K562 (cell line): ENCODE results near the gene ATP8B4. TPM values are rescaled to one million over a fixed set of nuclear protein-coding genes. Genes with fewer than 3 reads are reported as not detected.

Source experiments
- ATAC-seq: fragments of 200-7000 bp; cut with Tn5 transposase; 3 replicates; pipeline ENCODE4 v1.9.1; 2020; ENCODE audit warnings: moderate library complexity
- BruUV-seq: library from RNA; stranded (reverse); fragments of 400-500 nt; replicated peaks from 2 replicates; lab custom pipeline; 2021; lab: Mats Ljungman, UMichigan
- CTCF ChIA-PET: fragments of 300-600 bp; formaldehyde crosslinking; extraction: SDS; loops from one replicate; lab custom pipeline; 2021; ENCODE audit warnings: low intra/inter-chr PET ratio; lab: Yijun Ruan, JAX
- POLR2A ChIA-PET: fragments of 300-600, 350-650 bp; sonication (Branson Sonifier 250); formaldehyde crosslinking; extraction: SDS; loops from one replicate; lab custom pipeline; 2021; ENCODE audit warnings: antibody characterized with exemption, inconsistent platforms; lab: Yijun Ruan, JAX
- DNase-seq, 4 experiments: peaks; one replicate each; pipeline versions ENCODE4 v3.0.0 to v3.0.0-alpha.2; 2011 to 2018; ENCODE audit warnings: low spot score in 3 of 4, mixed read lengths in 3 of 4; ENCODE audit errors: extremely low read depth in 1 of 4
- FAIRE-seq: peaks from 2 replicates; lab custom pipeline; 2011; peaks lifted over from hg19 to GRCh38; lab: Jason Lieb, UNC
- H2AFZ ChIP-seq: 2 replicates; pipeline ENCODE4 v1.6.0; 2011; ENCODE audit warnings: low read depth, low read length, control low read depth, inconsistent platforms
- H3K27ac ChIP-seq: fragments of 200-600 bp; 3 replicates; pipeline ENCODE4 v1.8.0; 2011; ENCODE audit warnings: low read depth, mild to moderate bottlenecking, control low read depth, inconsistent platforms, low read length, moderate library complexity, mixed read lengths; ENCODE audit errors: extremely low read depth
- H3K27me3 ChIP-seq, 2 experiments: fragments of 300-600 bp in 1 of 2; 2 replicates in 1 of 2; 3 replicates in 1 of 2; pipeline versions ENCODE4 v1.6.0 to v1.8.0; 2011; ENCODE audit warnings: inconsistent platforms in 2 of 2, low read length in 2 of 2, mild to moderate bottlenecking in 1 of 2, mixed read lengths in 1 of 2, moderate library complexity in 1 of 2; ENCODE audit not compliant: control insufficient read depth in 2 of 2, insufficient read depth in 2 of 2
- H3K36me3 ChIP-seq: fragments of 300-600 bp; 3 replicates; pipeline ENCODE4 v1.8.0; 2011; ENCODE audit warnings: mild to moderate bottlenecking, low read length, inconsistent platforms; ENCODE audit not compliant: control insufficient read depth, insufficient read depth
- H3K4me1 ChIP-seq, 2 experiments: fragments of 200-600 bp in 1 of 2; replicated peaks in 1 of 2; 2 replicates in 1 of 2; 3 replicates in 1 of 2; pipeline versions ENCODE4 v1.5.1 to v1.8.0; 2011; ENCODE audit warnings: inconsistent platforms in 2 of 2, low read length in 2 of 2, mild to moderate bottlenecking in 1 of 2, mixed read lengths in 1 of 2, moderate library complexity in 1 of 2; ENCODE audit not compliant: control insufficient read depth in 2 of 2, insufficient read depth in 2 of 2
- H3K4me2 ChIP-seq: 2 replicates; pipeline ENCODE4 v1.6.1; 2011; ENCODE audit warnings: low read length, control low read depth, inconsistent platforms, mixed read lengths; ENCODE audit not compliant: insufficient read depth
- H3K4me3 ChIP-seq: fragments of 200-600 bp; sonication (generic), shearing (Covaris generic); 2 replicates; pipeline ENCODE4 v1.5.1; 2016; ENCODE audit warnings: control low read depth, inconsistent platforms
- H3K79me2 ChIP-seq: fragments of 200-600 bp; 3 replicates; pipeline ENCODE4 v1.8.0; 2011; ENCODE audit warnings: low read length, inconsistent platforms; ENCODE audit not compliant: control insufficient read depth, insufficient read depth
- H3K9ac ChIP-seq, 2 experiments: 2 replicates each; pipeline versions ENCODE4 v1.6.0 to v1.6.1; 2011; ENCODE audit warnings: low read depth in 2 of 2, low read length in 2 of 2, control low read depth in 1 of 2, inconsistent platforms in 1 of 2, mild to moderate bottlenecking in 1 of 2, mixed read lengths in 1 of 2; ENCODE audit not compliant: insufficient read depth in 1 of 2
- H3K9me1 ChIP-seq: one replicate; pipeline ENCODE4 v1.6.0; 2011; ENCODE audit warnings: inconsistent platforms, mild to moderate bottlenecking, low read length, moderate library complexity; ENCODE audit not compliant: control insufficient read depth, insufficient read depth
- H3K9me3 ChIP-seq: replicated peaks from 2 replicates; pipeline ENCODE4 v1.5.1; 2011; ENCODE audit warnings: low read depth, low read length, inconsistent platforms; ENCODE audit not compliant: control insufficient read depth, insufficient read depth
- H4K20me1 ChIP-seq: replicated peaks from 2 replicates; pipeline ENCODE4 v1.6.1; 2011; ENCODE audit warnings: low read length, inconsistent platforms, mixed read lengths; ENCODE audit not compliant: control insufficient read depth, insufficient read depth
- BDP1 ChIP-seq: IDR thresholded peaks from 3 replicates; pipeline ENCODE4 v1.6.1; 2011; ENCODE audit not compliant: insufficient read length, insufficient read depth
- ESRRB ChIP-seq: fragments of 250-450 bp; sonication (Bioruptor Pico); IDR thresholded peaks from 2 replicates; pipeline ENCODE4 v1.5.0; 2020; ENCODE audit warnings: mild to moderate bottlenecking, moderate library complexity, borderline replicate concordance
- ETV1 ChIP-seq: fragments of 450-650 bp; conservative IDR thresholded peaks from 2 replicates; pipeline ENCODE4 v1.6.1; 2016; ENCODE audit warnings: missing genetic modification characterization, control low read depth, low read depth, missing compliant biosample characterization
- ETV5 ChIP-seq: sonication (generic); formaldehyde crosslinking; IDR thresholded peaks from 2 replicates; pipeline ENCODE4 v1.4.0; 2020; ENCODE audit warnings: low read depth, mild to moderate bottlenecking, missing genetic modification reagents
- MCM5 ChIP-seq: fragments of 450-650 bp; IDR thresholded peaks from 2 replicates; pipeline ENCODE4 v1.6.1; 2016; ENCODE audit warnings: low read depth
- NR1H2 ChIP-seq: sonication (generic); formaldehyde crosslinking; IDR thresholded peaks from 2 replicates; pipeline ENCODE4 v1.4.0; 2020; ENCODE audit warnings: mild to moderate bottlenecking, missing genetic modification reagents
- RFX1 ChIP-seq: fragments of 450-650 bp; IDR thresholded peaks from 2 replicates; pipeline ENCODE4 v1.6.1; 2016; ENCODE audit warnings: mild to moderate bottlenecking, moderate library complexity
- SUPT5H ChIP-seq: fragments of 450-650 bp; IDR thresholded peaks from 2 replicates; pipeline ENCODE4 v1.6.1; 2016
- TRIM28 ChIP-seq: fragments of 450-650 bp; IDR thresholded peaks from 2 replicates; pipeline ENCODE4 v1.6.1; 2017
- ZNF431 ChIP-seq: sonication (generic); formaldehyde crosslinking; IDR thresholded peaks from 2 replicates; pipeline ENCODE4 v1.8.0; 2022; ENCODE audit warnings: mild to moderate bottlenecking, missing genetic modification reagents
- ZNF586 ChIP-seq: fragments of 450-650 bp; formaldehyde crosslinking; conservative IDR thresholded peaks from 2 replicates; pipeline ENCODE4 v1.4.0; 2020; ENCODE audit warnings: mild to moderate bottlenecking, moderate library complexity
- in situ Hi-C: fragments of 300-500 bp; cut with MboI; formaldehyde crosslinking; loops from 4 replicates; pipeline ENCODE4 v1.15.0; 2018; ENCODE audit warnings: inconsistent platforms, mixed read lengths
- intact Hi-C: fragments of 100-400 bp; cut with micrococcal nuclease; formaldehyde crosslinking; loops from 2 replicates; pipeline ENCODE4 v1.14.2; 2022
- polyA plus RNA-seq, 8 experiments: library from polyadenylated mRNA; depleted of rRNA in 4 of 8; stranded (reverse) in 5 of 8; unstranded in 3 of 8; fragments of >200 nt; fragmentation: Nextera tagmentation in 2 of 8; fragmentation: Illumina TruSeq in 1 of 8; extraction: Ambion mirVana in 2 of 8; extraction: Trizol in 1 of 8; gene quantifications; 2 replicates each; pipeline versions ENCODE4 v1.2.1 to v1.2.3, GENCODE V29; 2011 to 2014; ENCODE audit warnings: inconsistent platforms in 1 of 8, missing spikeins in 1 of 8
- total RNA-seq, 7 experiments: library from RNA; depleted of rRNA in 6 of 7; stranded (reverse); fragments of >200 nt in 6 of 7; fragmentation: Illumina TruSeq in 2 of 7; extraction: Trizol in 2 of 7; gene quantifications; 2 replicates each; pipeline versions ENCODE4 v1.2.1 to v1.2.3, GENCODE V29; 2011 to 2021; ENCODE audit warnings: low replicate concordance in 1 of 7
- TF ChIP-seq, protein P1 (sequence below): fragments of 250-450 bp; sonication (Bioruptor Pico); IDR thresholded peaks from 2 replicates; pipeline ENCODE4 v1.8.0; 2021; ENCODE audit warnings: borderline replicate concordance, mild to moderate bottlenecking, moderate library complexity; ENCODE audit not compliant: poor library complexity, severe bottlenecking
- TF ChIP-seq, protein P2 (sequence below): fragments of 250-450 bp; sonication (Bioruptor Pico); IDR thresholded peaks from 2 replicates; pipeline ENCODE4 v1.4.0; 2020; ENCODE audit warnings: mild to moderate bottlenecking, moderate library complexity
- TF ChIP-seq, protein P3 (sequence below): sonication (generic); formaldehyde crosslinking; IDR thresholded peaks from 2 replicates; pipeline ENCODE4 v1.9.0; 2022; ENCODE audit warnings: mild to moderate bottlenecking, missing genetic modification reagents
- TF ChIP-seq, protein P4 (sequence below), 2 experiments: fragments of 450-650 bp; IDR thresholded peaks; 2 replicates each; pipeline ENCODE4 v1.6.1; 2018; ENCODE audit warnings: mild to moderate bottlenecking in 2 of 2, low read depth in 1 of 2; ENCODE audit not compliant: partially characterized antibody in 2 of 2

Gene ATP8B4
- total and polyA plus RNA-seq, 9 of the 15 experiments (the other 6 are each of a cell fraction or from before 2014, with no cell fraction given): 0.14 to 2.5 (median 0.44) TPM

DNA sequence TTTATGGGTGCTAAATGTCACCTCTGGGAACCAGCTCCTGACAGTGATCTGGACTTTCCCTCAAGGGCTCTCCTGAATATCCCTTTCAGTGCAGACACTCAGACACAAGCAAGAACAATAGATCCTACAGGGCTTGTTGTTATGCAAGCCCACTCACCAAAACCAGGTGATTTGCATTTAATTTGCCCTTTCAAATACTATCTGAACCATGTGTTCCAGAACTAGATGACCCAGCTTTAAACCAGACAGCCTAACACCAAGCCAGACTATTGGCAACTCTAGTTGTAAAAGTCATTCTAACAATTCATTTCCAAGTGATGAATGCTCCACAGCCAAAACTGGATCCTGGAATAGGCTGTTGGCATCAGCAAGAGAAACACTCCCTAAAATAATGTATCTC lies 5.6 kb upstream of the ATP8B4 start:
- intact Hi-C loops: no loop called here
- H3K9me1 ChIP-seq: no peaks in the 10 kb centered on the region
- no peak overlapping the region for H3K4me3 ChIP-seq
- no peak overlapping the region for H3K4me2 ChIP-seq
- no peak overlapping the region for H2AFZ ChIP-seq
- no peak overlapping the region for H3K9ac ChIP-seq
- no peaks in the 10 kb centered on the region for H3K27me3 ChIP-seq
- no peaks in the 10 kb centered on the region for H4K20me1 ChIP-seq
- no TSS peak for BruUV-seq
- H3K9me3 ChIP-seq: no peaks in the 10 kb centered on the region
- no peak overlapping the region for H3K27ac ChIP-seq
- CTCF ChIA-PET: no interaction called here
- in situ Hi-C loops: loop anchor here (25.0 kb wide), 1 partner anchor 1762 kb away; no protein-coding TSS in a partner anchor
- no peaks in the 10 kb centered on the region for H3K79me2 ChIP-seq
- DNase-seq (no peak), FAIRE-seq (no peak), ATAC-seq (no peak)
- no peaks in the 10 kb centered on the region for H3K36me3 ChIP-seq
- H3K4me1 ChIP-seq: no peaks in the 10 kb centered on the region; a peak in 1 of 5 replicates
- POLR2A ChIA-PET: no interaction called here
- no peak for TF ChIP-seq TRIM28
- TF ChIP-seq ZNF586 (CRISPR knock-in tag): no peak
- no peak for TF ChIP-seq SUPT5H
- no peak for TF ChIP-seq NR1H2 (CRISPR knock-in tag)
- TF ChIP-seq ESRRB (CRISPR knock-in tag): no peak
- no peak for TF ChIP-seq ZNF431 (CRISPR knock-in tag)
- TF ChIP-seq BDP1: no peak
- no peak for TF ChIP-seq ETV1 (tag)
- TF ChIP-seq, protein P1, sequence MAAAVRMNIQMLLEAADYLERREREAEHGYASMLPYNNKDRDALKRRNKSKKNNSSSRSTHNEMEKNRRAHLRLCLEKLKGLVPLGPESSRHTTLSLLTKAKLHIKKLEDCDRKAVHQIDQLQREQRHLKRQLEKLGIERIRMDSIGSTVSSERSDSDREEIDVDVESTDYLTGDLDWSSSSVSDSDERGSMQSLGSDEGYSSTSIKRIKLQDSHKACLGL (CRISPR knock-in tag): no peak
- TF ChIP-seq, protein P2, sequence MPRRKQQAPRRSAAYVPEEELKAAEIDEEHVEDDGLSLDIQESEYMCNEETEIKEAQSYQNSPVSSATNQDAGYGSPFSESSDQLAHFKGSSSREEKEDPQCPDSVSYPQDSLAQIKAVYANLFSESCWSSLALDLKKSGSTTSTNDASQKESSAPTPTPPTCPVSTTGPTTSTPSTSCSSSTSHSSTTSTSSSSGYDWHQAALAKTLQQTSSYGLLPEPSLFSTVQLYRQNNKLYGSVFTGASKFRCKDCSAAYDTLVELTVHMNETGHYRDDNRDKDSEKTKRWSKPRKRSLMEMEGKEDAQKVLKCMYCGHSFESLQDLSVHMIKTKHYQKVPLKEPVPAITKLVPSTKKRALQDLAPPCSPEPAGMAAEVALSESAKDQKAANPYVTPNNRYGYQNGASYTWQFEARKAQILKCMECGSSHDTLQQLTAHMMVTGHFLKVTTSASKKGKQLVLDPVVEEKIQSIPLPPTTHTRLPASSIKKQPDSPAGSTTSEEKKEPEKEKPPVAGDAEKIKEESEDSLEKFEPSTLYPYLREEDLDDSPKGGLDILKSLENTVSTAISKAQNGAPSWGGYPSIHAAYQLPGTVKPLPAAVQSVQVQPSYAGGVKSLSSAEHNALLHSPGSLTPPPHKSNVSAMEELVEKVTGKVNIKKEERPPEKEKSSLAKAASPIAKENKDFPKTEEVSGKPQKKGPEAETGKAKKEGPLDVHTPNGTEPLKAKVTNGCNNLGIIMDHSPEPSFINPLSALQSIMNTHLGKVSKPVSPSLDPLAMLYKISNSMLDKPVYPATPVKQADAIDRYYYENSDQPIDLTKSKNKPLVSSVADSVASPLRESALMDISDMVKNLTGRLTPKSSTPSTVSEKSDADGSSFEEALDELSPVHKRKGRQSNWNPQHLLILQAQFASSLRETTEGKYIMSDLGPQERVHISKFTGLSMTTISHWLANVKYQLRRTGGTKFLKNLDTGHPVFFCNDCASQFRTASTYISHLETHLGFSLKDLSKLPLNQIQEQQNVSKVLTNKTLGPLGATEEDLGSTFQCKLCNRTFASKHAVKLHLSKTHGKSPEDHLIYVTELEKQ (CRISPR knock-in tag): no peak
- no peak for TF ChIP-seq ETV5 (CRISPR knock-in tag)
- TF ChIP-seq, protein P3, sequence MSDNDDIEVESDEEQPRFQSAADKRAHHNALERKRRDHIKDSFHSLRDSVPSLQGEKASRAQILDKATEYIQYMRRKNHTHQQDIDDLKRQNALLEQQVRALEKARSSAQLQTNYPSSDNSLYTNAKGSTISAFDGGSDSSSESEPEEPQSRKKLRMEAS (CRISPR knock-in tag): no peak
- TF ChIP-seq RFX1: no peak
- TF ChIP-seq MCM5: no peak
- TF ChIP-seq, protein P4, sequence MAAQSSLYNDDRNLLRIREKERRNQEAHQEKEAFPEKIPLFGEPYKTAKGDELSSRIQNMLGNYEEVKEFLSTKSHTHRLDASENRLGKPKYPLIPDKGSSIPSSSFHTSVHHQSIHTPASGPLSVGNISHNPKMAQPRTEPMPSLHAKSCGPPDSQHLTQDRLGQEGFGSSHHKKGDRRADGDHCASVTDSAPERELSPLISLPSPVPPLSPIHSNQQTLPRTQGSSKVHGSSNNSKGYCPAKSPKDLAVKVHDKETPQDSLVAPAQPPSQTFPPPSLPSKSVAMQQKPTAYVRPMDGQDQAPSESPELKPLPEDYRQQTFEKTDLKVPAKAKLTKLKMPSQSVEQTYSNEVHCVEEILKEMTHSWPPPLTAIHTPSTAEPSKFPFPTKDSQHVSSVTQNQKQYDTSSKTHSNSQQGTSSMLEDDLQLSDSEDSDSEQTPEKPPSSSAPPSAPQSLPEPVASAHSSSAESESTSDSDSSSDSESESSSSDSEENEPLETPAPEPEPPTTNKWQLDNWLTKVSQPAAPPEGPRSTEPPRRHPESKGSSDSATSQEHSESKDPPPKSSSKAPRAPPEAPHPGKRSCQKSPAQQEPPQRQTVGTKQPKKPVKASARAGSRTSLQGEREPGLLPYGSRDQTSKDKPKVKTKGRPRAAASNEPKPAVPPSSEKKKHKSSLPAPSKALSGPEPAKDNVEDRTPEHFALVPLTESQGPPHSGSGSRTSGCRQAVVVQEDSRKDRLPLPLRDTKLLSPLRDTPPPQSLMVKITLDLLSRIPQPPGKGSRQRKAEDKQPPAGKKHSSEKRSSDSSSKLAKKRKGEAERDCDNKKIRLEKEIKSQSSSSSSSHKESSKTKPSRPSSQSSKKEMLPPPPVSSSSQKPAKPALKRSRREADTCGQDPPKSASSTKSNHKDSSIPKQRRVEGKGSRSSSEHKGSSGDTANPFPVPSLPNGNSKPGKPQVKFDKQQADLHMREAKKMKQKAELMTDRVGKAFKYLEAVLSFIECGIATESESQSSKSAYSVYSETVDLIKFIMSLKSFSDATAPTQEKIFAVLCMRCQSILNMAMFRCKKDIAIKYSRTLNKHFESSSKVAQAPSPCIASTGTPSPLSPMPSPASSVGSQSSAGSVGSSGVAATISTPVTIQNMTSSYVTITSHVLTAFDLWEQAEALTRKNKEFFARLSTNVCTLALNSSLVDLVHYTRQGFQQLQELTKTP (IDR thresholded peaks at IDR 0.05; ENCODE audit: low read depth in 1 of 2, partially characterized antibody in 2 of 2): no peak
